Keratinocyte (primary cell): ENCODE data around the gene DYNC2I2. TPM values are rescaled to one million over a fixed set of nuclear protein-coding genes. Genes with fewer than 3 reads are reported as not detected.
"Not testable (repeated sequence)": the region's sequence is repeated elsewhere in the genome, so short reads cannot be mapped to it uniquely, and the experiment has no call there.

Experiments used
- DNase-seq: peaks from one replicate; pipeline ENCODE4 v3.0.0-alpha.2; 2011; ENCODE audit warnings: low read depth, missing footprints, low spot score
- FAIRE-seq: peaks from 2 replicates; lab custom pipeline; 2011; peaks lifted over from hg19 to GRCh38; lab: Jason Lieb, UNC
- H2AFZ ChIP-seq: 2 replicates; pipeline ENCODE4 v1.6.0; 2012; ENCODE audit warnings: low read length, control low read depth, inconsistent platforms; ENCODE audit not compliant: control insufficient read depth
- H3K27ac ChIP-seq: 2 replicates; pipeline ENCODE4 v1.5.1; 2011; ENCODE audit warnings: low read length; ENCODE audit not compliant: control insufficient read depth, insufficient read depth
- H3K27me3 ChIP-seq: 3 replicates; pipeline ENCODE4 v1.6.0; 2011; ENCODE audit warnings: low read length; ENCODE audit not compliant: control insufficient read depth, insufficient read depth; ENCODE audit errors: extremely low read depth
- H3K36me3 ChIP-seq, 2 experiments: 2 replicates in 1 of 2; 3 replicates in 1 of 2; pipeline ENCODE4 v1.5.1; 2011; ENCODE audit warnings: low read length in 2 of 2, mild to moderate bottlenecking in 1 of 2; ENCODE audit not compliant: control insufficient read depth in 2 of 2, insufficient read depth in 2 of 2; ENCODE audit errors: extremely low read depth in 1 of 2
- H3K4me1 ChIP-seq: 3 replicates; pipeline ENCODE4 v1.5.1; 2011; ENCODE audit warnings: low read length; ENCODE audit not compliant: control insufficient read depth, insufficient read depth; ENCODE audit errors: extremely low read depth
- H3K4me2 ChIP-seq: 3 replicates; pipeline ENCODE4 v1.6.0; 2011; ENCODE audit warnings: low read depth, low read length; ENCODE audit not compliant: control insufficient read depth, insufficient read depth; ENCODE audit errors: extremely low read depth
- H3K4me3 ChIP-seq, 3 experiments: fragments of 200-600 bp in 1 of 3; sonication (generic) in 1 of 3; 2 replicates in 2 of 3; 3 replicates in 1 of 3; pipeline ENCODE4 v1.5.1; 2011 to 2016; ENCODE audit warnings: low read length in 3 of 3, mild to moderate bottlenecking in 3 of 3, control low read depth in 2 of 3, inconsistent platforms in 1 of 3, low read depth in 1 of 3, mixed read lengths in 1 of 3, mixed run types in 1 of 3, moderate library complexity in 1 of 3; ENCODE audit not compliant: control insufficient read depth in 2 of 3, insufficient read depth in 2 of 3; ENCODE audit errors: extremely low read depth in 1 of 3
- H3K79me2 ChIP-seq: 2 replicates; pipeline ENCODE4 v1.6.0; 2012; ENCODE audit warnings: low read length; ENCODE audit not compliant: control insufficient read depth, insufficient read depth
- H3K9ac ChIP-seq: 3 replicates; pipeline ENCODE4 v1.6.0; 2011; ENCODE audit warnings: low read length; ENCODE audit not compliant: control insufficient read depth, insufficient read depth; ENCODE audit errors: extremely low read depth
- H3K9me1 ChIP-seq: 3 replicates; pipeline ENCODE4 v1.6.0; 2011; ENCODE audit warnings: low read length; ENCODE audit not compliant: control insufficient read depth, insufficient read depth; ENCODE audit errors: extremely low read depth
- H3K9me3 ChIP-seq: 2 replicates; pipeline ENCODE4 v1.5.1; 2012; ENCODE audit warnings: low read depth, low read length; ENCODE audit not compliant: control insufficient read depth
- H4K20me1 ChIP-seq: 3 replicates; pipeline ENCODE4 v1.6.0; 2011; ENCODE audit warnings: low read length; ENCODE audit not compliant: control insufficient read depth, insufficient read depth; ENCODE audit errors: extremely low read depth
- EZH2 ChIP-seq: IDR thresholded peaks from one replicate; pipeline ENCODE4 v1.6.1; 2012; ENCODE audit warnings: inconsistent platforms, mild to moderate bottlenecking, low read length, moderate library complexity
- dilution Hi-C: fragments of 300-500 bp; cut with MboI; formaldehyde crosslinking; loops from one replicate; pipeline ENCODE4 v1.7.0; 2020; ENCODE audit warnings: low sequenced_read_pairs; ENCODE audit not compliant: extremely low pct_ligation_motif_present
- polyA plus RNA-seq, 5 experiments: library from polyadenylated mRNA; depleted of rRNA in 3 of 5; stranded (reverse) in 3 of 5; stranded (forward) in 1 of 5; unstranded in 1 of 5; fragments of >200 nt; gene quantifications; 1 replicate in 1 of 5; 2 replicates in 3 of 5; 3 replicates in 1 of 5; pipeline versions ENCODE4 v1.2.1 to v1.2.3, GENCODE V29; 2011 to 2012; ENCODE audit warnings: missing spikeins in 2 of 5, low read depth in 1 of 5, low replicate concordance in 1 of 5
- TF ChIP-seq, protein P1 (sequence below), 3 experiments: IDR thresholded peaks in 1 of 3; conservative IDR thresholded peaks in 1 of 3; optimal IDR thresholded peaks in 1 of 3; 2 replicates in 2 of 3; 3 replicates in 1 of 3; pipeline versions ENCODE3 to v1.5.1; 2011; ENCODE audit warnings: low read length in 3 of 3, mild to moderate bottlenecking in 3 of 3, moderate library complexity in 2 of 3, control low read depth in 1 of 3, inconsistent platforms in 1 of 3; ENCODE audit not compliant: insufficient read depth in 2 of 3; ENCODE audit errors: extremely low read depth in 1 of 3

Gene DYNC2I2
- polyA plus RNA-seq, 1 donor (not counting 4 experiments of a cell fraction or from before 2014, with no cell fraction given) = 11.5 TPM

DNA sequence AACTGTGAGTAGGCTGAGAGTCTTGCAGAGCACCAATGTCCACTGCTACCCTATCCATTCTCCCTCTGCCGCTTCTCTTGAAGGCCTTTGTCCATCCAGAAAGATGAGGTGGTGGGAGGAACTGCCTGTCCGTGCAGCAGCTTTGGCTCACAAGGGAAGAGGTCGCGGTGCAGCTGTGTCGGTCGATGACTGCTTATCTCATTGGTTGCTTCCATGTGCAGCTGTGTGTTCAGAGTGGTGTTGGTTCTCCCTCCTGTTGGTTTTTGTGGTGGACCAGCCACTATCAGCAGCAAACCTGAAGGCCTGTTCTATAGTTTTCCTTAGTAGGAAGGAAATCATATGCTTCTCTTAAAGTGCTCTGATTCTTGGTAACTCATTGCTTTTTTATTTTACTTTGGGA lies 63.6 kb downstream of the DYNC2I2 start:
- dilution Hi-C loops = no loop called here
- H3K36me3 ChIP-seq = peaks cover 32 to 34% of the 10 kb centered on the region in 2 experiments
- no peak overlapping the region for H3K4me2 ChIP-seq
- no peak overlapping the region for H2AFZ ChIP-seq
- no peaks in the 10 kb centered on the region for H4K20me1 ChIP-seq
- TF ChIP-seq, protein P1, sequence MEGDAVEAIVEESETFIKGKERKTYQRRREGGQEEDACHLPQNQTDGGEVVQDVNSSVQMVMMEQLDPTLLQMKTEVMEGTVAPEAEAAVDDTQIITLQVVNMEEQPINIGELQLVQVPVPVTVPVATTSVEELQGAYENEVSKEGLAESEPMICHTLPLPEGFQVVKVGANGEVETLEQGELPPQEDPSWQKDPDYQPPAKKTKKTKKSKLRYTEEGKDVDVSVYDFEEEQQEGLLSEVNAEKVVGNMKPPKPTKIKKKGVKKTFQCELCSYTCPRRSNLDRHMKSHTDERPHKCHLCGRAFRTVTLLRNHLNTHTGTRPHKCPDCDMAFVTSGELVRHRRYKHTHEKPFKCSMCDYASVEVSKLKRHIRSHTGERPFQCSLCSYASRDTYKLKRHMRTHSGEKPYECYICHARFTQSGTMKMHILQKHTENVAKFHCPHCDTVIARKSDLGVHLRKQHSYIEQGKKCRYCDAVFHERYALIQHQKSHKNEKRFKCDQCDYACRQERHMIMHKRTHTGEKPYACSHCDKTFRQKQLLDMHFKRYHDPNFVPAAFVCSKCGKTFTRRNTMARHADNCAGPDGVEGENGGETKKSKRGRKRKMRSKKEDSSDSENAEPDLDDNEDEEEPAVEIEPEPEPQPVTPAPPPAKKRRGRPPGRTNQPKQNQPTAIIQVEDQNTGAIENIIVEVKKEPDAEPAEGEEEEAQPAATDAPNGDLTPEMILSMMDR (optimal IDR thresholded peaks at IDR 0.05 in 1 of 3, IDR thresholded peaks at IDR 0.05 in 1 of 3, conservative IDR thresholded peaks at IDR 0.05 in 1 of 3; ENCODE audit: extremely low read depth in 1 of 3, insufficient read depth in 2 of 3, low read length in 3 of 3) = no peak
- no peak for TF ChIP-seq EZH2
- FAIRE-seq = no peak
- no peak overlapping the region for H3K9ac ChIP-seq
- H3K79me2 ChIP-seq = no peaks in the 10 kb centered on the region
- H3K9me1 ChIP-seq = no peaks in the 10 kb centered on the region
- H3K27ac ChIP-seq = no peak overlapping the region
- no peaks in the 10 kb centered on the region for H3K27me3 ChIP-seq
- H3K9me3 ChIP-seq = no peaks in the 10 kb centered on the region
- no peaks in the 10 kb centered on the region for H3K4me1 ChIP-seq
- no peak for DNase-seq
- no peak overlapping the region for H3K4me3 ChIP-seq

DNA sequence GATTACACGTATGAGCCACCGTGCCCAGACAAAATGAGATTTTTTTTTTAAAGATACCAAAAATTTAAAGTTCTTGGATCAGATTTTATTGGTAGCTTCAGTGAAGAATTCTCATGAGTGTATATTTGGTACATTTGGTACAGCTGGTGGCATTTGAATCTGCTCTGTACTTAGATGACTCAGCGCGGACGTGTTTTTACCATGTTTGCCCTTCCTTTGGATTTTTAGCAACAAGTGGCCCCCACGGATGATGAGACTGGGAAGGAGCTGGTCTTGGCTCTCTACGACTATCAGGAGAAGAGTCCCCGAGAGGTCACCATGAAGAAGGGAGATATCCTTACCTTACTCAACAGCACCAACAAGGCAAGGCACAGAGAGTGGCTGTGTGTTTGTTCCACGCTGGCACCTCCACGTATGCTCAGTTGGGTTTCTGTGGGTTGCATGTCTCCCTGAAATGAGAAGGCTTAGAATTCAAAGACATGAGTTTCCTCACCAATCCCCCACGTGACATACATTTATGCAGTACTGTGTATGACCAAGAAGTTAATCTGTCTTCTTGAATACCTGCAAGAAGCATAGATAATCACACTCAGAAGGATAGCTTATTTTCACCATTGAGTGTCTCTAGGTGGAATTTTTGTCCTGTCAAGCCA lies 67.9 kb downstream of the DYNC2I2 start:
- H3K36me3 ChIP-seq = peaks cover 41 to 44% of the 10 kb centered on the region in 2 experiments
- no peak for TF ChIP-seq EZH2
- no peak overlapping the region for H3K4me2 ChIP-seq
- H4K20me1 ChIP-seq = no peaks in the 10 kb centered on the region
- no peaks in the 10 kb centered on the region for H3K9me1 ChIP-seq
- H3K27ac ChIP-seq = no peak overlapping the region
- dilution Hi-C loops = no loop called here
- FAIRE-seq (no peak), DNase-seq (no peak)
- no peaks in the 10 kb centered on the region for H3K4me1 ChIP-seq
- no peaks in the 10 kb centered on the region for H3K79me2 ChIP-seq
- no peaks in the 10 kb centered on the region for H3K27me3 ChIP-seq
- H3K9ac ChIP-seq = no peak overlapping the region
- H2AFZ ChIP-seq = no peak overlapping the region
- H3K4me3 ChIP-seq = no peak overlapping the region
- no peaks in the 10 kb centered on the region for H3K9me3 ChIP-seq

DNA sequence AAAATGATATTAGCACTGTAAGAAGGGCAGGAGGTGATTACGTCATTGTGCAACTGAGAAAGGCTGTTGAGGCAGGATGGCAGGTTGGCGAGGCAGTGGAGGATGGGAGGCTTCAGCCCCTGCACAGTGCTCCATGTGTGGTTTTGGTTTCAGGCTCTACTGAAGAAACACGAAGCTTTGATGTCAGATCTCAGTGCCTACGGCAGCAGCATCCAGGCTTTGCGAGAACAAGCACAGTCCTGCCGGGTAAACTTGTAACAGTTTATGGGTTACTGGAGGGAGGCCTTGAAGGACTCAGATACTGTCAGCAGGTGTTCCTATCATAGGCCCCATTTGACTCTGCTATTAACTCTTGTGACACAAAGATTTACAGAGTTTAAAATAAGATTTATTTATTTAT lies 69.2 kb downstream of the DYNC2I2 start:
- dilution Hi-C loops = no loop called here
- H3K36me3 ChIP-seq = peaks cover 41 to 46% of the 10 kb centered on the region in 2 experiments
- H3K4me3 ChIP-seq = no peak overlapping the region
- no peaks in the 10 kb centered on the region for H3K79me2 ChIP-seq
- no peak for DNase-seq
- H4K20me1 ChIP-seq = no peaks in the 10 kb centered on the region
- TF ChIP-seq EZH2 = no peak
- TF ChIP-seq, protein P1 (optimal IDR thresholded peaks at IDR 0.05 in 1 of 3, IDR thresholded peaks at IDR 0.05 in 1 of 3, conservative IDR thresholded peaks at IDR 0.05 in 1 of 3; ENCODE audit: extremely low read depth in 1 of 3, insufficient read depth in 2 of 3, low read length in 3 of 3) = no peak
- no peak overlapping the region for H2AFZ ChIP-seq
- no peak for FAIRE-seq
- H3K9me1 ChIP-seq = no peaks in the 10 kb centered on the region
- no peaks in the 10 kb centered on the region for H3K9me3 ChIP-seq
- no peak overlapping the region for H3K27ac ChIP-seq
- H3K27me3 ChIP-seq = no peaks in the 10 kb centered on the region
- H3K4me1 ChIP-seq = no peaks in the 10 kb centered on the region
- H3K4me2 ChIP-seq = no peak overlapping the region
- no peak overlapping the region for H3K9ac ChIP-seq

DNA sequence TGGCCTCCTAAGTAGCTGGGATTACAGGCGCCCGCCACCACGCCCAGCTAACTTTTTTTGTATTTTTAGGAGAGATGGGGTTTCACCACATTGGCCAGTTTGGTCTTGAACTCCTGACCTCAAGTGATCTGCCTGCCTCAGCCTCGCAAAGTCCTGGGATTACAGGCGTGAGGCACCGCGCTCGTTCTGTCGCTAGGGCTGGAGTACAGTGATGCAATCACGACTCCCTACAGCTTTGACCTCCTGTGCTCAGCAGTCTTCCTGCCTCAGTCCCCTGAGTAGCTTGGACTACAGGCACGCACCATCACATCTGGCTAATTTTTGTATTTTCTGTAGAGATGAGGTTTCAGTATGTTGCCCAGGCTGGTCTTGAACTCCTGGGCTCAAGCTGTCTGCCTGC lies 69.7 kb downstream of the DYNC2I2 start:
- H3K9me3 ChIP-seq, H3K4me2 ChIP-seq, H3K27me3 ChIP-seq, H3K79me2 ChIP-seq, H3K4me1 ChIP-seq, DNase-seq, H3K9me1 ChIP-seq, FAIRE-seq, H3K9ac ChIP-seq, H3K4me3 ChIP-seq, dilution Hi-C loops, H3K27ac ChIP-seq, H4K20me1 ChIP-seq, H2AFZ ChIP-seq: not testable (repeated sequence)
- peaks cover 45 to 52% of the 10 kb centered on the region in 2 experiments for H3K36me3 ChIP-seq
